ENCODE measurements around the gene ZPBP. TPM values are rescaled to one million over a fixed set of nuclear protein-coding genes. Genes with fewer than 3 reads are reported as not detected.

The ZPBP gene
- total RNA-seq, 1 donor from 2014 or later = not detected

GRCh38 chr7:50037086-50037485 lies 56.0 kb downstream of the ZPBP start:
- H3K27me3 ChIP-seq (ENCODE audit: control insufficient read depth, insufficient read depth, low read length) = no peaks in the 10 kb centered on the region
- no peaks in the 10 kb centered on the region for H3K36me3 ChIP-seq (ENCODE audit: control insufficient read depth, insufficient read depth, low read length)
- no peak for FAIRE-seq
- H3K4me3 ChIP-seq (ENCODE audit: low read depth, low read length) = no peak overlapping the region
- no peak for TF ChIP-seq CTCF (IDR thresholded peaks at IDR 0.05; ENCODE audit: insufficient read depth, low read length, severe bottlenecking)
- DNase-seq (ENCODE audit: low read depth) = no peak

GRCh38 chr7:50022991-50023390 lies 70.1 kb downstream of the ZPBP start:
- Histone ChIP-seq H3K4me3 (ENCODE audit: low read depth, low read length) (no peak overlapping the region), H3K36me3 (ENCODE audit: control insufficient read depth, insufficient read depth, low read length) (no peaks in the 10 kb centered on the region), H3K27me3 (ENCODE audit: control insufficient read depth, insufficient read depth, low read length) (no peaks in the 10 kb centered on the region)
- DNase-seq (ENCODE audit: low read depth) (no peak), FAIRE-seq (no peak)
- TF ChIP-seq CTCF (IDR thresholded peaks at IDR 0.05; ENCODE audit: insufficient read depth, low read length, severe bottlenecking) = no peak

- H3K27me3 ChIP-seq (ENCODE audit: control insufficient read depth, insufficient read depth, low read length) = no peaks in the 10 kb centered on the region
- no peak for TF ChIP-seq CTCF (IDR thresholded peaks at IDR 0.05; ENCODE audit: insufficient read depth, low read length, severe bottlenecking)
These were observed 70.6 kb downstream of the ZPBP start for GRCh38 chr7:50022451-50022850.

GRCh38 chr7:49995681-49996080 lies 97.4 kb downstream of the ZPBP start:
- H3K36me3 ChIP-seq (ENCODE audit: control insufficient read depth, insufficient read depth, low read length) = no peaks in the 10 kb centered on the region
- no peak for TF ChIP-seq CTCF (IDR thresholded peaks at IDR 0.05; ENCODE audit: insufficient read depth, low read length, severe bottlenecking)
- FAIRE-seq = no peak
- no peak overlapping the region for H3K4me3 ChIP-seq (ENCODE audit: low read depth, low read length)
- no peaks in the 10 kb centered on the region for H3K27me3 ChIP-seq (ENCODE audit: control insufficient read depth, insufficient read depth, low read length)
- DNase-seq (ENCODE audit: low read depth) = no peak

More at GRCh38 chr7:50022451-50022850, 70.6 kb downstream of the ZPBP start:
- FAIRE-seq (no peak), DNase-seq (ENCODE audit: low read depth) (no peak)
- no peaks in the 10 kb centered on the region for H3K36me3 ChIP-seq (ENCODE audit: control insufficient read depth, insufficient read depth, low read length)
- no peak overlapping the region for H3K4me3 ChIP-seq (ENCODE audit: low read depth, low read length)

- no peak for TF ChIP-seq CTCF (IDR thresholded peaks at IDR 0.05; ENCODE audit: insufficient read depth, low read length, severe bottlenecking)
- H3K36me3 ChIP-seq (ENCODE audit: control insufficient read depth, insufficient read depth, low read length) = no peaks in the 10 kb centered on the region
- H3K4me3 ChIP-seq (ENCODE audit: low read depth, low read length) = no peak overlapping the region
- no peak for FAIRE-seq
- H3K27me3 ChIP-seq (ENCODE audit: control insufficient read depth, insufficient read depth, low read length) = no peaks in the 10 kb centered on the region
- DNase-seq (ENCODE audit: low read depth) = no peak
These were observed 106.9 kb downstream of the ZPBP start for GRCh38 chr7:49986191-49986590.

GRCh38 chr7:49980465-49980864 lies 112.6 kb downstream of the ZPBP start:
- no peaks in the 10 kb centered on the region for H3K27me3 ChIP-seq (ENCODE audit: control insufficient read depth, insufficient read depth, low read length)
- FAIRE-seq = no peak
- no peak for DNase-seq (ENCODE audit: low read depth)
- H3K36me3 ChIP-seq (ENCODE audit: control insufficient read depth, insufficient read depth, low read length) = no peaks in the 10 kb centered on the region
- TF ChIP-seq CTCF (IDR thresholded peaks at IDR 0.05; ENCODE audit: insufficient read depth, low read length, severe bottlenecking) = no peak
- H3K4me3 ChIP-seq (ENCODE audit: low read depth, low read length) = no peak overlapping the region
